ENCODE measurements around the gene CPXM1. TPM values are rescaled to one million over a fixed set of nuclear protein-coding genes. Genes with fewer than 3 reads are reported as not detected.
"Not testable (repeated sequence)": the region's sequence is repeated elsewhere in the genome, so short reads cannot be mapped to it uniquely, and the experiment has no call there.

The CPXM1 gene
- total RNA-seq, 1 experiment from 2014 or later = not detected

DNA sequence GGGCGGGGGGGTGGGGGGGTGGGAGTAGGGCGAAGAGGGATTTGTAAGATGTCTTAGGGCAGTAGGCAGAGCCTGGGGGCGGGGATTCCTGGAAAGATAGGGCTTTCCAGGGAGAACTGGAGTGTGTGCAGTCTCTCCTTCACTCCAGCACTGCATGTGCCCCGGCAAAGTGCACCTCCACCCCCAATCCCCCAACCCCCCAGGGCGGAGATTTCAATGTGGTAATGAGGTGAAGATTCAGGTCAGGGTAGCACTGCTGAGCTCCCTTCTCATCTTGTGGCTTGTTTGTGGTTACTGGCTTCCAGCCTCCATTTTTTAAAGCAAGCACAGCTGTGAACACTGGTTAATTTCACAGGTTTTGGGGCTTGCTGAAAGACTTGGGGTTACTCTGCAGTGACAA is 21.6 kb upstream of the CPXM1 start:
- no peak for DNase-seq (ENCODE audit: low spot score)

DNA sequence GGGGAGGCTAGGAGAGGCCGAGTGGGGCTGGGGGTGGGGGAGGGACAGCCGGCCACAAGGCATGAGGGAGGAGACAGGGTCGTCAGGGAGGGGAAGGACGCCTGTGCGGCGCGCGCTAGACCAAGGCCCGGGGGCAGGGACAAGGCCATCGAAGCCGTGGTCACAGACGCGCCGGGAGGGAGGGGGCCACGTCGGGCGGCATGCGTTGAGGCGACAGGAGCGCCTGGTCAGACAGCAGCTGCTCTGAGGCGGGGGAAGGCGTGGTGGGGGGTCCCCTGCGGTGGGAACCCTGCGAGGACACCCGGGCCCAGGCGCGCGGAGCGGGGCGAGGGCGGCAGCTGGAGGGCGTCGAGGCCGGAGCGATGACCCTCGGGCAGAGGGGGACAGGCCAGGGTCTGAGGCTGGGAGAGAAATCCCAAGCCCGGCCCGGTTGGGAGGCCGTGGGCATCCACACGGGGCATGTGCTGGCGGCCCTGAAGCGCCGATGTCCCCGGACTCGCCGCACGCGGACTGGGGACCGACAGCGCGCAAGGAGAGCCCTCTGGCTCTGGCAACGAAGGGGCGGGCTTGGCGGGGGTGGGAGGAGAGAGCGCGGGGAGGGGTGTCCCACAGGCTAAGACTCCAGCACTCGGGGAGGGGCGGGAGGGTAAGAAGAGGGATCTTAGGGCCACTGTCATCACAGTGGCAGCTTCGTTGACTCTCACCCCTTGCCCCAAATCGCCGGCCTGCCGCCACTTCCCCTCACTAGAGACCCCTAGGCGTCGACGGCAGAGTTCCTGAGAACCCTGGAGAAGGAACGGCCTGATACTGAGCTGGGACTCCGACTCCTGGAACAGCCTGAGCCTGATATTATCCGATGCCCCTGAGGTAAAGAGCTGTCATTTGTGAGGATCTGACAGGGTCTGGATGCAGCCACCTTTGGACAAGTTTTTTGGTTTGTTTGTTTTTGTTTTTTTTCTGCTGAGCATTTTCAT is 20.8 kb upstream of the CPXM1 start:
- no peak for DNase-seq (ENCODE audit: low spot score)

DNA sequence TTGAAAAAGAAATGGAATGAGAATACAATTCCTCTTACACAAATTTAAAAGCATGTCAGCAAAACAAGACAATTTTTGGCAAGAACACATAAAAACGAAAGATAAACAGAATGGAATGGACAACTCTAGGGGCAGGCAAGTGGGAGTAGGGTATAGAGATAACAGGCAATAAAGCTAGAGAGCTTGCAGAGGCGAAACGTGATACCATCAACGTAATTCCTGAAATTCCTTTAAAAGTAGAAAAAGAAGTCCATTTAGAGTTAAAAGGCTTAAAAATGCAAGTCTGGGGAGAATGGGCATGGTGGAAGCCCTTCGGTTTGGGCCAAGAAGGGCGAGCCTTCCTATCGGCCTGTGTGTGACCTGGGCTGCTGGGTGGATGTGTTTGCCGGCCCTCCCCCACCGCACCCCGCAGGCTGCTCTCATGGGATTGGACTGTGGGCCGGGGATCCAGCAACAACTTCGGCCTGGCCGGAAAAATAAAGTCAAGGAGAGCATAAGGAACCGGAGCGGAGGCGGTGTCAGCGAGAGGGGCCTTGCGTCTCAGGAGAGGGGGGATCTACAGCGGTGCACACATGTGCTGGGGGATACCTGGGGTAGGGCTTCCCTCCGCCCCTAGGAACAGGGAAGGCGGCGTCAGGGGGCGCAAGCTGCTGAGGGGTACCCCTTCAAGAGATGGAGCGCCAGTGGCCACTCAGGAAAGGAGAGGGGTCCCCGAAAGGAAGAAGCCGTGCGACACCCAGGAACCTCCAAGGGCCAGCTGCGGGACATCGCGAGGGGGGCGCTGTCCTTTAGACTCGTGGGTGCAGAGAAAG is 19.9 kb upstream of the CPXM1 start:
- no peak for DNase-seq (ENCODE audit: low spot score)

DNA sequence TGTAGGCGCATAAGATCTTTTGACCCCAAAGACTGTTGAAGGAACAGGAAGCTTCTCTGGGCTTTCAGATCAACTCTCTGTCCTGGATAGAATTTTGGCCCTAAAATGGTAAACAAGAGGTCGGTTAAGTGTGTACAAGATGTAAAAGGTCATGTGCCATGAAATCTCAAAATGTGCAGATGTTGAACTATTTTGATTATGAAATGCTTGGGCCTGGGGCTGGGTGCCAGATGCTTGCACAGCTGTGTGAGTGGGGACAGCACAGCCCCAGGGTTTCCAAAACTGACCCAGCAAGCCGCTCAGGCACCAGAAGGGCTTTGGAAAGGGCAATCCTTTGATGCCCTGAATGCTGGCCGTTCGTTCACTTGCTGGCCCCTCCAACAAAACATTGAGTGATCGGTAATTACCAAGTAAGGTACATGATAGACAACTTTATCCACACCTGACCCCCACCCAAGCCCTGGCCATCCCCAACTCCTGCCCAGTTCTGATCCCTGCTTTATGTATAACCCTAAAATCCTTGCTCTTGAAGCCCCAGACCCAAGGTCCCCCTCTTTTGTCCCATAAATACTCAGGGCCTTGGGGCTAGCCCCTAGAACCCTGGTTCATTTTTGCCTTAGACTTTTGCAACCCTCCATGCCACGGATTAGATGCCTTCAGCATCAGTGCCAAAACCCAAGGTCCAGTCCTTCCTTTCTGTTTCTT is 17.6 kb upstream of the CPXM1 start:
- no peak for DNase-seq (ENCODE audit: low spot score)

DNA sequence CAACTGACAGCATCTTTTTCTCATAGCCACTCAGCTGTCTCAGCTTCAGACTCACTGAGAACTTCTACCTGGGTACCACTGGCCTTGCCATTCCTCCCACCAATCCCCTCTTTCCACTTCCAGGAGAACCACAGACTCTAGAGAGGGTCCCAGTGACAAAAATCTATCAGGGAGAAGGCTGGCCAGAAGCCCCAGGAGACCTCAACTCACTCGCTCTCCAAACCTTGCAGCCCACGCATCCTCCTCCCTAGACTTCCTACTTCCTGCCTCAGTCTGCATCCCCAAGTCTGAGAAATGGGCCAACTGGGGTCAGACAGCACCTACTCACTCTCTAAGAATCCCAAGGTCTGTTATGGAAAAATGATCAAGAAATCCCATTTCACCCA is 16.9 kb upstream of the CPXM1 start:
- no peak for DNase-seq (ENCODE audit: low spot score)

DNA sequence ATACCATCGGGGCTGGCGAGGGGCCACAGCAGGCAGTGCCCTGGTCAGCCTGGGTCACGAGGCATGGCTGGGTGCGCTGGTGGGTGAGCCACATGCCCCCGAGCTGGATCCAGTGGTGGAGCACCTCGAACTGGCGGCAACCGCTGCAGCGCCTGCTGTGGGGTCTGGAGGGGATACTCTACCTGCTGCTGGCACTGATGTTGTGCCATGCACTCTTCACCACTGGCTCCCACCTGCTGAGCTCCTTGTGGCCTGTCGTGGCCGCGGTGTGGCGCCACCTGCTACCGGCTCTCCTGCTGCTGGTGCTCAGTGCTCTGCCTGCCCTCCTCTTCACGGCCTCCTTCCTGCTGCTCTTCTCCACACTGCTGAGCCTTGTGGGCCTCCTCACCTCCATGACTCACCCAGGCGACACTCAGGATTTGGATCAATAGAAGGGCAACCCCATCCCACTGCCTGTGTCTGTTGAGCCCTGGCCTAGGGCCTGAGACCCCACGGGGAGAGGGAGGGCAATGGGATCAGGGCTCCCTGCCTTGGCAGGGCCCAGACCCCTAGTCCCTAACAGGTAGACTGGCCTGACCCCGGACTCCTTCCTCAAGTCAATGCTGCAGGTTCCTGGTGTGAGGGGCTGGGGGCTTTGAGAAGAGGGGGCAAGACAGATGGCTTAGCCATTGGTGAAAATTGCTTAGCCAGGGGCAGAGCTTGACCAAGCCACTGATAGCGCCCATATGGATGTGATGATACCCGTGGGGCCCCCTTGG is 16.3 kb upstream of the CPXM1 start:
- DNase-seq (ENCODE audit: low spot score) = no peak

DNA sequence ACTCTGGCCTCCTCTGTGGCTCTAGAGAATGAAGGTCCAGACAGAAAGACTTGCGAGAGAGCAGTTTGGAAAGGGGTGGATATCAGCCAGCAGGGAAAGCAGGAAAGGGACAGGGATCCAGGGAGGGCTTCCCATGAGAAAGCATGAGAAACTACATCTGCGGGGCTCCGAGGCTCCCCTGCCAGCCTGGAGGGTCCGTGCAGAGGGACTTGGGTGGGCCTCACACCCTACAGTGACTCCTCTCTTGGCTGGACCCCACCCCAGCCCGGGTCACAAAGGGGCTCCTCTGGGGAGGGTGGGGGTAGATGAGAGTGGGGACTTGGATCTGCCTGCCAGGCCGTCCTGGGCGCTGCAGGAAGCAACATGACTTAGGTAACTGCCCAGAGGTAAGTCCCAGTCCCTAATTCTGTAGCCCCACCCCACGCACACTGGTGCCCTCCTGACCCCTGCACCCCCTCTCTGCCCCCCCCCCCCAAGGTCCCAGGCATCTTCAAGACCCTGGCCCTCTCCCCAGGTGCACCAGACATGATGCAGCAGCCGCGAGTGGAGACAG is 15.7 kb upstream of the CPXM1 start, which contains the start of gene TMEM239:
TSS of gene TMEM239 (plus strand) at position 335 of the 553 bp plus-strand sequence. CDS start at position 526, 191 bp downstream.
- DNase-seq (ENCODE audit: low spot score) = no peak

DNA sequence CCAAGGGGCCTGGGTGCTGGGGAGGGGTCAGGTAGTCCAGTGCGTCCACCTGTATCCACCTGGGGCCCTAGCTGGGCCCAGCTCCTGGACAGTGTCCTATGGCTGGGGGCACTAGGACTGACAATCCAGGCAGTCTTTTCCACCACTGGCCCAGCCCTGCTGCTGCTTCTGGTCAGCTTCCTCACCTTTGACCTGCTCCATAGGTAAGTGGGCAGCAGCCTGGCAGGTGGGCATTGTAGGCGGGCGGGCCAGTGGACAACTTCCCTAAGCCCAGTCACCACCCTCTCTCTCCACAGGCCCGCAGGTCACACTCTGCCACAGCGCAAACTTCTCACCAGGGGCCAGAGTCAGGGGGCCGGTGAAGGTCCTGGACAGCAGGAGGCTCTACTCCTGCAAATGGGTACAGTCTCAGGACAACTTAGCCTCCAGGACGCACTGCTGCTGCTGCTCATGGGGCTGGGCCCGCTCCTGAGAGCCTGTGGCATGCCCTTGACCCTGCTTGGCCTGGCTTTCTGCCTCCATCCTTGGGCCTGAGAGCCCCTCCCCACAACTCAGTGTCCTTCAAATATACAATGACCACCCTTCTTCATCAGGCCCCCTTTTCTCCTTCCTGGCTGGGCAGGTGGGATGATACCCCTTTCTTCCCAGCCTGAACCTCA is 14.9 kb upstream of the CPXM1 start:
- no peak for DNase-seq (ENCODE audit: low spot score)

DNA sequence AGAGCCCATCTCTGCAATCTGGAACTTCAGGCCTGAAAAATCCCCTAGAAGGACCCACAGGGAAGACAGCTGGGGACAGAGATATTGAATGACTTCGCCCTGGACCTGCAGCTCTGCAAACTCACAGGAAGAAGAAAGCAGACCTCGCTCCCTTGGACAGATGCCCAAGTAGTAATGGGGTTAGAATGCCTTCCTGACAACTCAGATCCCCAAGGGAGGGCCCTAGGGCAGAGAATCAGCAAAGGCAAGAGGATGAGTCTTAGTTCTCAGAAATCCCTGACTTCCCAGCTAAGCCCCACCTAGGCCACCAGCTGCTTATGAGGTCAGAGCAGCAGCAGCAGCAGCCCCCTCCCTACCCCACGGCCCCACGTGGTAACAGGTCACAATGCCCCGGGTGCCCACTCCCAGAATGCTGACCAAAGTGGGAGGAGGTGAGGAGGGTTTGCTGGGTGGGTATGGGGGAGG is 14.2 kb upstream of the CPXM1 start, which contains the start of gene C20orf141:
TSS of gene C20orf141 (plus strand) at position 401 of the 465 bp plus-strand sequence. CDS start 198 bp downstream, outside the sequence.
- no peak for DNase-seq (ENCODE audit: low spot score)

DNA sequence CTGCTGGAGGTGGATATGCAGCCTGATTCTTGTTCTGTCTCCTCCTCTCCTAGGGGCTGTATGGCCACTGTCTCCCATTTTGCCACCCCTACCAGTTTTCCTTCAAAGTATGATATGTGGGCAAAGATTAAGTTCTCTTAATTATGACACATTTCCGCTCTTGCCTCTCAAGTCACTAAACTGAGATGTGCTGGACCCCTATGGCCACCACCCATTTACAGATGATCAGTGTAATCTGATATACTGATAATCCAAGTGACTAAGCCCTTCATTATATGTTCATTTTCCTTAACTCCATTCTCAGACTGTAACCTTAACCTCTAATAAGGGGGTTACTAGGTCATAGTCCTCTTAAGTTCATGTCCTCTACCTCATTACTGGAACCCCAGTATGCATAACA is 13.6 kb upstream of the CPXM1 start:
- no peak for DNase-seq (ENCODE audit: low spot score)

DNA sequence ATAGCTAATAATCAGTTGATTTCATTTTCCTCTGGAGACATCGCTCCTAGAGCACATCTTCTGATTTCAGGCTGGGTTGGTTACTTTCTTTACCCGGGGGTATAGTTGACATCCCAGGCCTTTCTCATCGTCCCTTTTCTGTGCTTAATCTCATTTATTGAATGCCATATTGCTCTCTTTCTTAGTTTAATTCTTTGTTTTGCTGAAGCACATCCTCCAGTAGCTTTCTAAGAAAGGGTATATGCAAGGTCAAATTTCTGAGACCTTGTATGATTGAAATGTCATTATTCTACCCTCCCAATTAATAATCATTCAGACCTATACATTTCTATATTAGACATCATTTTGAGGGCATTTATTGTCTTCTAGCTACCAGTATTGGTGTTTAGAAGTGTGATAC is 11.8 kb upstream of the CPXM1 start:
- DNase-seq (ENCODE audit: low spot score) = no peak

DNA sequence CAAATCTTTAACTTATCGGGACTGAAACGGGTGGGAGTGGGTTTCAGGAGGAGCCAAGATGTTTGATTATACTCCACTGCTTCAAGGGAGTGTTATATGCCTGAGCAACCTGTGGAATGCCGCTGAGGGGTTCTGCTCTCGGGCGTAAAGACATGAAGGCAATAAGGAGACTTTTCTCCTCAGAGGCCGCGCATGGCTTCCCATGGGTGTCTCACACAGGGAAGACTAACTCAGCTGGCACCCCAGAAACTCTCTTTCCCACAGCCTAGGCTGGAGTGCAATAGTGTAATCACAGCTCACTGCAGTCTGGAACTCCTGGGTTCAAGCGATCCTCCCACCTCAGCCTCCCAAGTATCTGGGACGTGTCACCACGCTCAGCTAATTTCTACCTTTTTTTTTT is 9.3 kb upstream of the CPXM1 start:
- no peak for DNase-seq (ENCODE audit: low spot score)

DNA sequence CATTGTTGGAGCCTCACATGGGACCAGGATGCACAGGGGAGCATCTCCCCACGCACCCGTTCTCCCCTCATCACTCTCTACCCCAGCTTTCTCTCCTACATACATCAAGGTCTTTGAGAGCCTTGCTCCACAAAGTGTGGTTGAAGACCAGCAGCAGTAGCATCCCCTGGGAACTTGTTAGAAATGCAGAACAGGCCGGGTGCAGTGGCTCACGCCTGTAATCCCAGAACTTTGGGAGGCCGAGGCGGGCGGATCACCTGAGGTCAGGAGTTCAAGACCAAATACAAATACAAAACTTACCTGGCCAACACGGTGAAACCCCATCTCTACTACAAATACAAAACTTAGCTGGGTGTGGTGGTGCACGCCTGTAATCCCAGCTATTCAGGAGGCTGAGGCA is 7.5 kb upstream of the CPXM1 start:
- not testable (repeated sequence) for DNase-seq (ENCODE audit: low spot score)

DNA sequence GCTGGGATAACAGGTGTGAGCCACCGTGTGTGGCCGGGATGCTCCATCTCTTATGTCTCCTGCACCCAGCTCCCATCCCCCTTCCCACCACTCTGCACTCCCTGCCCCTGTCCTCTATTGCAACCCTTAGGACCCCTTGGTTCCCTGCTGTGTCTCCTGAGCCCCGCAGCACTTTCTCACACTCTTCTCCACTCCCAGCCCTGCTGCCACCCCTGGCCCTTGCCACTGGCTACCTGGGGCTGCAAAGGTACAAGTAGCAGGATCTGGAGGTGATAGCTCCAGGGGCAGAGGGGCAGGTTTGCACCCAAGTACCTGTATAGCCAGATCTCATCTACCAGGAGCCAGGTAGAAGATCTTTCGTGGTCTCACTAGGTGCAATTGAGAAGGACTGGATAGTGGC is 6.6 kb upstream of the CPXM1 start:
- no peak for DNase-seq (ENCODE audit: low spot score)

DNA sequence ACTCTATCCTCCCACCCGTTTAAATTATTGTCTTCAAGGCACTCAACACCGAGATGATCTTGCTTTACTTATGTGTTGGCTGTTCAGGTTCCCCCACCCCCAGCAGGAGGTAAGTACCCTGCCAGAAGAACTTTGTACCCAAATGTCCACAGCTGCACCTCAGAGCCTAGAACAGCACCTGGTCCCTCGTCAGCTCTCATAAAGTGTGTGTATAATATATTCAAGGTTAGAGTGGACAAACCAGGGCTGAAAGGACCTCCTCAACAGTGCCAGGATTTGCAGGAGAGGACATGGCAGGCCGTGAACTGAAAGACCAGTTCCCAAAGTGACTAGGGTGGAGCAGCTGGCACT is 5.9 kb upstream of the CPXM1 start:
- no peak for DNase-seq (ENCODE audit: low spot score)

DNA sequence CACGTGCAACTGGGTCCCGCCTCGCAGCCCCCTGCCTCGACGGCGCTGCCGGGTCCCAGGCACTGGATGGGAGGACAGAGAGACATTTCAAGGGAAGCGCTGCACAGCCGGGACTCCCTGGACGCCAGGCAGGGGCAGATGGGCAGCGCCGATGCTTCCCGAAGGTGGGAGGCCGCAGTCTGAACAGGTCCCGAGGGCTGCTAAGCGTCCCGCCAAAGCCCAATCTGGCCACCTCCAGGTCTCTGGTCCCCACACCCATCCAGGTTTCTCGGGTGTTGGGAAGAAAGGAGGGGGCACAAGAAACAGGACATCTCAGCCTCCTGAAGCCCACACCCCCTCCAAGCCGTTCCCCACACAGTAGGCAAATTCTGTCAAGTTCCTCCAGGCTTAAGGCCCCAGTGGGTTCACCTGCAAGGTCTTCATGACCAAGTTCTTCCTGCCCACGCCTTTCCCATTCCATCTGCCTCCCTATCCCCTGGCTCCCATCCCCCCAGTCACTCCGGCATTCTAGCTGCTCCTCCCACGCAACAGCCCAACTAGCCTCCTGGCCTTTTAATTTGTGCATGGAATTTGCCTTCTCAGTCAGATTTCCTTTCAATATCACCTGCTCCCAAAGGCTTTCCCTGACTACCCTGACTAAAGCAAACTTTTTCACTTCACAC is 5.4 kb upstream of the CPXM1 start:
- no peak for DNase-seq (ENCODE audit: low spot score)

DNA sequence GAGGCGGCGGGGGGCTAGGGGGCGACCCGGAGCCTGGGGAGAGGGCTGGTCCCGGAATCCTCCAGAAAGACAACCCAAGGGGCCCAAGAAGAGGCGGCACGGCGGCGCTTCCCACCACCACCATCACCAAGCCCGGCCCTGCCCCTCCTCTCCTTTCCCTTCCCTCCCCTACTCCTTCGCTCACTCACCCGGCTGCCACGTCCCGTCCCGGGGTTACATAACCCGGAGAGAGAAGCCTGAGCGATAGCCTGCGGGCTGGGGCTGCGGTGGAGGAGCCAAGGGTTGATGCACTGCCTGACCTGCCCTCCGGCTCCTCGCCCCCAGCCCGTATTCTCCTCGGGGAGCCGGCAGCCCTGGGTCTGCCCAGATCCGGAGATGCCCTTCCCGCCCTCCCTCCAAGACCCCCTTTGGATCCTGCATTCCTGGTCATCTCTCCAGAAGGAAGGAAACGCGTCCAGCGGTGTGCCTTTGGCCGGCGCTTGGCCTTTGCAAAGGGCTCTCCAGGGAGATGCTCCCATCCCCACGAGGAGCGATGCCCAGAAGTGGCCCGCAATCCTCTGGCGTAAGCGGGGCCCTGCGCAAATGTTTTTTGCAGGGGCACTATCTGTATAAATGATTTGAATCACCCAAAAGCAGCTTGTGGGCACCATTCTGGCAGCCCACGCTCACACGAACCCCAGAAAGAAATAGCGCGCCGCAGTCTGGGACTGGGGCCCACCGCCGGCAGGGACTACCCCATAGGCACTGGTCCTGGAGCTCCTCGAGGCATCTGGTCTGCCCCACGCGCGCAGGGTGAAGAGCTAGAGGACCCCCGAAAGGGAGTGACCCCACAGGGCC is 4.6 kb upstream of the CPXM1 start:
- DNase-seq (ENCODE audit: low spot score) = no peak

DNA sequence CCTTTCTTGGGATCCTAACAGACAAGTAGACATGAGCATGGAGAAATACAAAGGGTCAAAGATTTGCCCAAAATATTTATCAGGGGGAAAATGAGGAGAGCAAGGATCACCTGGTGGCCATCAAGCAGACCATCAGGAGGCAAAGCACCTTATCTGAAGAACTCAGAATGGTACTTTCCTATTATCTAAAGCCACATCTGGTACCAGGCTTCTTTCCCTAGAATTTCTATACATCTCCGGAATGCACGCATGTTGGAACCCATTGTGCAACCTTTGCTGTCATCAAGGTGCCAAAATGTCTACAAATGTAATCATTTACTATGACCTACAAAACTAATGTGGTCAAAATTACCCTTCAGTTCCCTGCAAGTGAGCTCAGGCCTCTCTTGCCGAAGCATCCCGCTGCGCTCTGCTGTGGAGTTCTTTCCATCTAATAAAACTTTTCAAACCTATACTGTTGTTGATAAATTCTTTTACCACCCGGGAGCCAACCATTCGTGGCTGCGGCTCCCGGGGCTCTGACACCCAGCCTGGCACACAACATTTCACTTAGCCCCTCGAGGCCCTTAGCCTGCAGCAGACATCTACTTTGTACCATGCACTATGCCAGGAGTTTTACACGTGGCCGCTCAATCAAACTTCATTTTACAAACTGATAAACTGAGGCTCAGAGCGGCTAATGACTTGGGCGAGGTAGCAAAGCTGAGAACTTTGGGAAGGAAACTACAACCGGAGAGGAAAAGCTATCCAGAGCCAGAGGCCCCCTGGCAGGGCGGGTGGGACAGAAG is 3.8 kb upstream of the CPXM1 start:
- no peak for DNase-seq (ENCODE audit: low spot score)

All from HT-29 (cell line).